ENCODE measurements around the gene MEFV.

The MEFV gene

DNA sequence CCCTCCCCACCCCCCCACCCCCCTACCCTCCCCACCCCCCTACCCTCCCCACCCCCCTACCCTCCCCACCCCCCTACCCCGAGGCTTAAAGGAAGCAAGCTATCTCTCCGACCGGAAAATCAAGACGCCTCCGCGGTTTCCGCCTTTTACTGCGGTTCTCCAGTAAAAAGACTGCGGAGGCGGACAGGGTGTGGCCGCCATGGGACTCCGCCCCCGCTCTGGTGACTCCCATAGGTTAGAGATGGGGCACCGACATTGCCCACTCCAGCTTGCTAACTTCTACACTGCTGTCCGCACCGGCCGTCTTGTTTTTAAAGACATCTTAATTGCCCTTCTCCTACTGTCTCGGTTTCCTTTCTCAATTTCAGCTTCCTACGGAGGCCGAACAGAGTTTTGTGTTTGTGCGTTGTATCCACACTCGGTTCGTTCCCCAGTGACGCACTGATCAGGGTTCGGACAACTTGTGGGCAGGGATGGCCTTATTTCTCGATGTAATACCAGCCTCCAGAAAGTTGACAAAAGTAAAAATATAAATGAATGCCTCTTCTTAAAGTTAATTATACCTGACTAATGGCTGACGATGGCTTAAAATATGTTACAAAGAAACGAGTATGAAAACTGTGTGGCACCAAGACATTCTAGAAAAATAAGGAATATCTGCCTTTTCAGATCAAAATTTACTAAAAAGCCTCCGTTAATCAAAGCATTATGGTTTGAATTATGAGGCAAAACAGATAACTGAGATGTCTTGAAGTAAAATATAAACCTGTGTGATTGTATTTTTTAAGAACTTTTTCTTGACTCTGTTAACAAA lies 20.4 kb downstream of the MEFV start:
- Histone ChIP-seq H3K9ac (ENCODE audit: low read length) (no peak overlapping the region), H3K9me3 (ENCODE audit: control insufficient read depth, low read length) (peaks cover 16% of the 10 kb centered on the region), H2BK15ac (ENCODE audit: low read depth, poor library complexity, severe bottlenecking) (no peak overlapping the region), H2BK120ac (ENCODE audit: low read depth, low read length) (no peak overlapping the region), H3K27me3 (ENCODE audit: control insufficient read depth in 1 of 2, insufficient read depth in 1 of 2, low read length in 2 of 2) (no peaks in the 10 kb centered on the region), H3K4me1 (ENCODE audit: control insufficient read depth, insufficient read depth, low read depth, low read length) (peaks cover 8% of the 10 kb centered on the region), H4K8ac (ENCODE audit: low read length) (no peak overlapping the region), H2BK12ac (ENCODE audit: low read length in 2 of 2) (no peak overlapping the region), H3K23ac (ENCODE audit: low read length in 2 of 2) (no peak overlapping the region), H4K91ac (ENCODE audit: low read length) (no peak overlapping the region), H2BK5ac (ENCODE audit: low read depth, low read length, poor library complexity, severe bottlenecking) (no peak overlapping the region), H3K4me2 (ENCODE audit: low read length, poor library complexity, severe bottlenecking) (no peak overlapping the region), H2AFZ (ENCODE audit: low read depth, low read length) (no peak overlapping the region), H3K4ac (ENCODE audit: low read depth in 1 of 2, low read length in 2 of 2) (no peak overlapping the region), H2AK5ac (ENCODE audit: low read length, severe bottlenecking) (no peak overlapping the region), H3K4me3 (ENCODE audit: insufficient read depth in 1 of 2, low read depth in 1 of 2, low read length in 2 of 2) (no peak overlapping the region), H3K14ac (ENCODE audit: low read length in 2 of 2) (no peak overlapping the region), H3K18ac (ENCODE audit: low read depth in 1 of 2, low read length in 2 of 2) (no peak overlapping the region), H3K79me1 (replicated peaks; ENCODE audit: low read length, poor library complexity, severe bottlenecking) (peaks cover 22% of the 10 kb centered on the region), H3K27ac (ENCODE audit: low read length, poor library complexity, severe bottlenecking) (no peak overlapping the region), H3K36me3 (ENCODE audit: control insufficient read depth in 1 of 2, insufficient read depth in 2 of 2, low read depth in 1 of 2, low read length in 2 of 2) (peaks cover 12 to 25% of the 10 kb centered on the region in 2 experiments)
- peak; percentile 18 for DNase-seq
- WGBS = 93% methylated on average over 25 of the region's 29 CpGs

DNA sequence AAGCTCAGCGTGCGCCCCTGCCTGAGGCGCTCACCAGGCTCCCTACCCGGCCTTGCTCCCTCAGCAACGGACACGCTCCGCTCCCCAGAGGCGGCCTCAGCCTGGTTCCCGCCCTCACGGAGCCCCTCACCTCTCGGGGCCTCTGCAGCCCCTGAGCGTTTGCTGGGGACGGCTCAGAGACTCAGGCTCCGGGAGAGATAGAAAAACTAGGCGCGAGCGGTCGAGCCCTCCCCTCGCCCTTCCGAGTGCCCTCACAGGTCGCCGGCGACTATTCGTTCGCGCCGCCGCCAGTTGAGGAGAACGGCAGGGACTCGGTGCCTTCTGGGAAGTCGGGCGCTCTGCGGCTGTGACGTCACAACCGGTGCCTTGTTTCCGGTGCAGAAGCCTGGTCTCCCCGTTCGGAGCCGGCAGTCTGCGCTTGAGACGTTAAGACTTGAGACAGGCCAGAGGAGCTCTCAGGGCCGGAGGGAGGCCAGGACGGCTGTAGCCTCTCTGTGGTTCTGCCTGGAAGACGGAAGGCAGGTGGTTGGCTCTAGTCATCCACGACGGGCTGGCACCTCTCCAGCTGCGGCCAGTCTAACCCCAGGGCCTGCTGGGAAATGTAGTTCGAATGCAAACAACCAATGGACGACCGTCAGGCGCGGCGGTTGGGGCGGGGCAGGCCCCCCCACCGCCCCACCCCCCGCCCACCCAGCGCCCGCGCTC lies 21.4 kb downstream of the MEFV start, which contains the start of gene ZNF200:
Gene ZNF200 (minus strand): TSS at position 302 of the 705 bp plus-strand sequence. CDS start 1,403 bp downstream, outside the sequence.
- Histone ChIP-seq H2AFZ (ENCODE audit: low read depth, low read length) (peak within 1 kb of the TSS; percentile 94), H3K27me3 (ENCODE audit: control insufficient read depth in 1 of 2, insufficient read depth in 1 of 2, low read length in 2 of 2) (no peaks in the 10 kb centered on the region), H3K9ac (ENCODE audit: low read length) (peak within 1 kb of the TSS; percentile 95), H4K91ac (ENCODE audit: low read length) (peak within 1 kb of the TSS; percentile 99), H3K9me3 (ENCODE audit: control insufficient read depth, low read length) (peaks cover 27% of the 10 kb centered on the region), H3K79me1 (replicated peaks; ENCODE audit: low read length, poor library complexity, severe bottlenecking) (peaks cover 23% of the 10 kb centered on the region), H3K23ac (ENCODE audit: low read length in 2 of 2) (peak within 1 kb of the TSS in 1 of 2 experiments; percentile 0), H3K14ac (ENCODE audit: low read length in 2 of 2) (peak within 1 kb of the TSS in 1 of 2 experiments; percentile 49), H3K4me1 (ENCODE audit: control insufficient read depth, insufficient read depth, low read depth, low read length) (peaks cover 8% of the 10 kb centered on the region), H2BK120ac (ENCODE audit: low read depth, low read length) (no peak within 1 kb of the TSS), H2BK12ac (ENCODE audit: low read length in 2 of 2) (peak within 1 kb of the TSS in 1 of 2 experiments; percentile 23), H3K27ac (ENCODE audit: low read length, poor library complexity, severe bottlenecking) (peak within 1 kb of the TSS; percentile 97), H2BK15ac (ENCODE audit: low read depth, poor library complexity, severe bottlenecking) (peak within 1 kb of the TSS; percentile 57), H3K4ac (ENCODE audit: low read depth in 1 of 2, low read length in 2 of 2) (peak within 1 kb of the TSS; percentile 71 to 90), H3K18ac (ENCODE audit: low read depth in 1 of 2, low read length in 2 of 2) (peak within 1 kb of the TSS; percentile 98 to 99), H4K8ac (ENCODE audit: low read length) (peak within 1 kb of the TSS; percentile 98), H2BK5ac (ENCODE audit: low read depth, low read length, poor library complexity, severe bottlenecking) (peak within 1 kb of the TSS; percentile 83), H3K4me3 (ENCODE audit: insufficient read depth in 1 of 2, low read depth in 1 of 2, low read length in 2 of 2) (peak within 1 kb of the TSS; percentile 79 to 99), H3K4me2 (ENCODE audit: low read length, poor library complexity, severe bottlenecking) (peak within 1 kb of the TSS; percentile 75), H2AK5ac (ENCODE audit: low read length, severe bottlenecking) (no peak within 1 kb of the TSS), H3K36me3 (ENCODE audit: control insufficient read depth in 1 of 2, insufficient read depth in 2 of 2, low read depth in 1 of 2, low read length in 2 of 2) (peaks cover 15 to 35% of the 10 kb centered on the region in 2 experiments)
- DNase-seq = peak; percentile 97
- under 1% methylated on average over 35 of the region's 59 CpGs for WGBS

DNA sequence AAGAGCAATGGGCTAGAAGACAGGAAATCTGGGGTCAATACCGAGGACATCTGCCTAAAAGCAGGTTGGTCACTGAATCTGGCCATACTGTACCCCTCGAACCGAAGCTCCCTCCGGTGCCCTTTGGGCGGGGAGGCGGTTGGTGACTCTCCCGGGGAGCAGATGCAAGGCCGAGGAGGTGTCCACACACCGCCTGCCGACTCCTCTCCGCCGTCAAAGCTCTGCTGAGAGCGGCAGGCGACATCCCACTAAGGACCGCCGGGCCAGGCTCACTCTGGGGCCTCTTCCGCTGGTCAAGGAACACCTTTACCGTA lies 21.9 kb downstream of the MEFV start:
- peak overlapping the region; percentile 79 to 99 for H3K4me3 ChIP-seq (ENCODE audit: insufficient read depth in 1 of 2, low read depth in 1 of 2, low read length in 2 of 2)
- H3K18ac ChIP-seq (ENCODE audit: low read depth in 1 of 2, low read length in 2 of 2) = peak overlapping the region; percentile 3 to 81
- peak overlapping the region; percentile 97 for H3K27ac ChIP-seq (ENCODE audit: low read length, poor library complexity, severe bottlenecking)
- H3K14ac ChIP-seq (ENCODE audit: low read length in 2 of 2) = peak overlapping the region in 1 of 2 experiments; percentile 49
- peaks cover 25% of the 10 kb centered on the region for H3K79me1 ChIP-seq (replicated peaks; ENCODE audit: low read length, poor library complexity, severe bottlenecking)
- no peak overlapping the region for H2BK15ac ChIP-seq (ENCODE audit: low read depth, poor library complexity, severe bottlenecking)
- no peaks in the 10 kb centered on the region for H3K27me3 ChIP-seq (ENCODE audit: control insufficient read depth in 1 of 2, insufficient read depth in 1 of 2, low read length in 2 of 2)
- H2AK5ac ChIP-seq (ENCODE audit: low read length, severe bottlenecking) = no peak overlapping the region
- H3K4ac ChIP-seq (ENCODE audit: low read depth in 1 of 2, low read length in 2 of 2) = peak overlapping the region in 1 of 2 experiments; percentile 71
- H3K4me1 ChIP-seq (ENCODE audit: control insufficient read depth, insufficient read depth, low read depth, low read length) = peaks cover 8% of the 10 kb centered on the region
- no peak overlapping the region for H2BK120ac ChIP-seq (ENCODE audit: low read depth, low read length)
- peak overlapping the region; percentile 94 for H2AFZ ChIP-seq (ENCODE audit: low read depth, low read length)
- H3K36me3 ChIP-seq (ENCODE audit: control insufficient read depth in 1 of 2, insufficient read depth in 2 of 2, low read depth in 1 of 2, low read length in 2 of 2) = peaks cover 20 to 40% of the 10 kb centered on the region in 2 experiments
- peak overlapping the region; percentile 95 for H3K9ac ChIP-seq (ENCODE audit: low read length)
- H2BK12ac ChIP-seq (ENCODE audit: low read length in 2 of 2) = peak overlapping the region in 1 of 2 experiments; percentile 2
- WGBS = 5% methylated on average over 18 of the region's 18 CpGs
- H3K23ac ChIP-seq (ENCODE audit: low read length in 2 of 2) = peak overlapping the region in 1 of 2 experiments; percentile 0
- DNase-seq = no peak
- peak overlapping the region; percentile 75 for H3K4me2 ChIP-seq (ENCODE audit: low read length, poor library complexity, severe bottlenecking)
- H4K8ac ChIP-seq (ENCODE audit: low read length) = peak overlapping the region; percentile 49
- H3K9me3 ChIP-seq (ENCODE audit: control insufficient read depth, low read length) = peaks cover 32% of the 10 kb centered on the region
- H4K91ac ChIP-seq (ENCODE audit: low read length) = no peak overlapping the region
- no peak overlapping the region for H2BK5ac ChIP-seq (ENCODE audit: low read depth, low read length, poor library complexity, severe bottlenecking)

Data from mesenchymal stem cell (in vitro differentiated cells and primary cell).